Spinal cord (tissue), 10 donors: ENCODE results near the gene TMEM244. TPM values are rescaled to one million over a fixed set of nuclear protein-coding genes. Genes with fewer than 3 reads are reported as not detected.
"Not testable (repeated sequence)": the region's sequence is repeated elsewhere in the genome, so short reads cannot be mapped to it uniquely, and the experiment has no call there.

Experiments used
- DNase-seq, 6 donors: peaks; one replicate each; pipeline versions ENCODE4 v3.0.0 to v3.0.0-alpha.2; 2013 to 2015; ENCODE audit warnings: low spot score in 6 of 6, low read depth in 4 of 6
- H3K27ac ChIP-seq: one replicate; pipeline ENCODE4 v1.5.1; 2013; ENCODE audit warnings: low read depth, low read length, control low read depth
- H3K27me3 ChIP-seq: one replicate; pipeline ENCODE4 v1.6.1; 2013; ENCODE audit warnings: low read length; ENCODE audit not compliant: control insufficient read depth, insufficient read depth
- H3K36me3 ChIP-seq: one replicate; pipeline ENCODE4 v1.6.1; 2013; ENCODE audit warnings: low read length; ENCODE audit not compliant: control insufficient read depth, insufficient read depth
- H3K4me1 ChIP-seq: one replicate; pipeline ENCODE4 v1.6.1; 2013; ENCODE audit warnings: low read length; ENCODE audit not compliant: control insufficient read depth, insufficient read depth
- H3K4me3 ChIP-seq: one replicate; pipeline ENCODE4 v1.5.1; 2013; ENCODE audit warnings: low read depth, low read length, control low read depth
- H3K9me3 ChIP-seq: one replicate; pipeline ENCODE4 v1.6.1; 2013; ENCODE audit warnings: low read length; ENCODE audit not compliant: control insufficient read depth, insufficient read depth
- WGBS: methylation state at CpG from one replicate; pipeline ENCODE4 v1.1.5; 2013; ENCODE audit warnings: missing lambda C conversion rate; ENCODE audit not compliant: insufficient coverage; 5-methylcytosine and 5-hydroxymethylcytosine counted together
- polyA plus RNA-seq, 2 donors: library from polyadenylated mRNA; unstranded; fragments of 120-200 nt; gene quantifications; one replicate each; pipeline ENCODE4 v1.2.1, GENCODE V29; 2013; ENCODE audit not compliant: insufficient read length in 2 of 2
- total RNA-seq, 2 donors: library from RNA; depleted of rRNA in 1 of 2; stranded (reverse); fragments of 120-200 nt in 1 of 2; fragments of >200 nt in 1 of 2; gene quantifications; one replicate each; pipeline versions ENCODE4 v1.2.3 to v1.2.4, GENCODE V29; 2013 to 2014
- donor health status: healthy.

Gene TMEM244
- total and polyA plus RNA-seq, 4 donors, result not detected

GRCh38 chr6:129890701-129891100 is 29.6 kb upstream of the TMEM244 start:
- no peak for DNase-seq
- no peaks in the 10 kb centered on the region for H3K9me3 ChIP-seq
- WGBS, result no CpG with 5 or more reads among the region's 4 CpGs
- no peak overlapping the region for H3K27ac ChIP-seq
- H3K27me3 ChIP-seq, result no peaks in the 10 kb centered on the region
- H3K4me3 ChIP-seq, result no peak overlapping the region
- H3K36me3 ChIP-seq, result no peaks in the 10 kb centered on the region
- H3K4me1 ChIP-seq, result no peaks in the 10 kb centered on the region

- Histone ChIP-seq H3K9me3 (no peaks in the 10 kb centered on the region), H3K27me3 (no peaks in the 10 kb centered on the region), H3K4me3 (no peak overlapping the region), H3K4me1 (no peaks in the 10 kb centered on the region), H3K36me3 (no peaks in the 10 kb centered on the region), H3K27ac (no peak overlapping the region)
- DNase-seq, result no peak
- WGBS, result 78% methylated on average over 2 of the region's 2 CpGs
These were observed 29.0 kb upstream of the TMEM244 start for GRCh38 chr6:129890164-129890563.

GRCh38 chr6:129889580-129889979 is 28.5 kb upstream of the TMEM244 start:
- Histone ChIP-seq H3K4me1 (no peaks in the 10 kb centered on the region), H3K27me3 (no peaks in the 10 kb centered on the region), H3K27ac (no peak overlapping the region), H3K9me3 (no peaks in the 10 kb centered on the region), H3K36me3 (no peaks in the 10 kb centered on the region), H3K4me3 (no peak overlapping the region)
- no peak for DNase-seq
- WGBS, result no CpG with 5 or more reads among the region's 1 CpG

GRCh38 chr6:129886401-129887155 is 25.5 kb upstream of the TMEM244 start:
- H3K36me3 ChIP-seq, result no peaks in the 10 kb centered on the region
- no peaks in the 10 kb centered on the region for H3K27me3 ChIP-seq
- DNase-seq, result no peak
- H3K9me3 ChIP-seq, result no peaks in the 10 kb centered on the region
- no peaks in the 10 kb centered on the region for H3K4me1 ChIP-seq
- H3K4me3 ChIP-seq, result no peak overlapping the region
- H3K27ac ChIP-seq, result no peak overlapping the region
- WGBS, result 68% methylated on average over 3 of the region's 4 CpGs

GRCh38 chr6:129884211-129884610 is 23.1 kb upstream of the TMEM244 start:
- no peaks in the 10 kb centered on the region for H3K27me3 ChIP-seq
- no peak overlapping the region for H3K4me3 ChIP-seq
- no peaks in the 10 kb centered on the region for H3K36me3 ChIP-seq
- no CpG with 5 or more reads among the region's 1 CpG for WGBS
- H3K9me3 ChIP-seq, result no peaks in the 10 kb centered on the region
- H3K27ac ChIP-seq, result no peak overlapping the region
- no peaks in the 10 kb centered on the region for H3K4me1 ChIP-seq
- no peak for DNase-seq

GRCh38 chr6:129882510-129883023 is 21.5 kb upstream of the TMEM244 start:
- H3K4me3 ChIP-seq, result no peak overlapping the region
- H3K27me3 ChIP-seq, result no peaks in the 10 kb centered on the region
- H3K27ac ChIP-seq, result no peak overlapping the region
- no peaks in the 10 kb centered on the region for H3K36me3 ChIP-seq
- peaks cover 1% of the 10 kb centered on the region for H3K9me3 ChIP-seq
- no peaks in the 10 kb centered on the region for H3K4me1 ChIP-seq
- 81% methylated on average over 3 of the region's 8 CpGs for WGBS
- DNase-seq, result no peak

GRCh38 chr6:129877894-129878293 is 16.8 kb upstream of the TMEM244 start:
- not testable (repeated sequence) for H3K27ac ChIP-seq, H3K4me3 ChIP-seq, H3K27me3 ChIP-seq

GRCh38 chr6:129875610-129876520 is 14.8 kb upstream of the TMEM244 start:
- no peak overlapping the region for H3K27ac ChIP-seq

More at GRCh38 chr6:129877894-129878293, 16.8 kb upstream of the TMEM244 start:
- H3K9me3 ChIP-seq, H3K4me1 ChIP-seq, DNase-seq, H3K36me3 ChIP-seq: not testable (repeated sequence)
- WGBS, result no CpG with 5 or more reads among the region's 1 CpG

GRCh38 chr6:129874837-129875236 is 13.7 kb upstream of the TMEM244 start:
- Histone ChIP-seq H3K36me3 (no peaks in the 10 kb centered on the region), H3K9me3 (peaks cover 1% of the 10 kb centered on the region), H3K4me3 (no peak overlapping the region), H3K4me1 (no peaks in the 10 kb centered on the region), H3K27ac (no peak overlapping the region), H3K27me3 (no peaks in the 10 kb centered on the region)
- DNase-seq, result no peak

More at GRCh38 chr6:129875610-129876520, 14.8 kb upstream of the TMEM244 start:
- WGBS, result no CpG with 5 or more reads among the region's 6 CpGs
- no peaks in the 10 kb centered on the region for H3K27me3 ChIP-seq
- H3K36me3 ChIP-seq, result no peaks in the 10 kb centered on the region
- DNase-seq, result no peak
- no peaks in the 10 kb centered on the region for H3K4me1 ChIP-seq
- H3K4me3 ChIP-seq, result no peak overlapping the region
- H3K9me3 ChIP-seq, result peaks cover 1% of the 10 kb centered on the region
